Neural progenitor cell (in vitro differentiated cells): ENCODE results near the gene LYPLA2.

ENCODE experiments used
- EZH2 ChIP-seq: fragments of 200-600 bp; sonication (generic); IDR thresholded peaks from 2 replicates; pipeline ENCODE4 v1.6.1; 2017; ENCODE audit warnings: antibody characterized with exemption, mild to moderate bottlenecking, moderate library complexity
- TF ChIP-seq, protein P1 (sequence below): fragments of 200-600 bp; sonication (generic); IDR thresholded peaks from 2 replicates; pipeline ENCODE4 v1.5.1; 2017; ENCODE audit warnings: antibody characterized with exemption, mild to moderate bottlenecking

DNA sequence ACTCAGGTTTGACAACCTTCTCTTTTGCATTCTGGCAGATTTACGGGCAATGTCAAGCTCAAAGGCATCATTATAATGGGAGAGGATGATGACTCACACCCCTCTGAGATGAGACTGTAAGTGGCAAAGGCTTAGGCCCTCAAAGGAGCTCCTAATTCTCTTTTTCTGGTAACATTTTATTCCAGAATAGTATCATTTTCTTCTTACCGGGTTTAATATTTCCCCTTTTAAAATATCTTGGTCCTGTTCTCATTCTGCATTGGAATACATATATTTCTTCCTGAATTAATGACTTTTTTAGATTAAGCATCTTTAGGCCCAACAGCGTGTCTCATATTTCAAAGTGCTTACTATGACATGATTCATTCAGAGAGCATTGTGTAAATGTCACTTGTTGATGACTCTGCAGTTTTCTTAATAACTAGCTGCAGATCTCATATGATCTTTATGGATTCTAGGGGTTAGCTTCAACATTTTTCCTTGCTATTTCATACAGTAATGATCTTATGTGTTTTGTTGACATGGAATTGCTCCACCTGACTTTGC, 11.0 kb upstream of the LYPLA2 start:
- TF ChIP-seq, protein P1, sequence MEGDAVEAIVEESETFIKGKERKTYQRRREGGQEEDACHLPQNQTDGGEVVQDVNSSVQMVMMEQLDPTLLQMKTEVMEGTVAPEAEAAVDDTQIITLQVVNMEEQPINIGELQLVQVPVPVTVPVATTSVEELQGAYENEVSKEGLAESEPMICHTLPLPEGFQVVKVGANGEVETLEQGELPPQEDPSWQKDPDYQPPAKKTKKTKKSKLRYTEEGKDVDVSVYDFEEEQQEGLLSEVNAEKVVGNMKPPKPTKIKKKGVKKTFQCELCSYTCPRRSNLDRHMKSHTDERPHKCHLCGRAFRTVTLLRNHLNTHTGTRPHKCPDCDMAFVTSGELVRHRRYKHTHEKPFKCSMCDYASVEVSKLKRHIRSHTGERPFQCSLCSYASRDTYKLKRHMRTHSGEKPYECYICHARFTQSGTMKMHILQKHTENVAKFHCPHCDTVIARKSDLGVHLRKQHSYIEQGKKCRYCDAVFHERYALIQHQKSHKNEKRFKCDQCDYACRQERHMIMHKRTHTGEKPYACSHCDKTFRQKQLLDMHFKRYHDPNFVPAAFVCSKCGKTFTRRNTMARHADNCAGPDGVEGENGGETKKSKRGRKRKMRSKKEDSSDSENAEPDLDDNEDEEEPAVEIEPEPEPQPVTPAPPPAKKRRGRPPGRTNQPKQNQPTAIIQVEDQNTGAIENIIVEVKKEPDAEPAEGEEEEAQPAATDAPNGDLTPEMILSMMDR: no peak
- no peak for TF ChIP-seq EZH2
